H1 (cell line): ENCODE measurements around the gene GALNT9. TPM values are rescaled to one million over a fixed set of nuclear protein-coding genes. Genes with fewer than 3 reads are reported as not detected.

Experiments
- CTCF ChIA-PET: fragments of 300-600 bp; sonication (Branson Sonifier 250); formaldehyde crosslinking; loops from one replicate; lab custom pipeline; 2021; ENCODE audit not compliant: partially characterized antibody; lab: Charles Lee
- POLR2A ChIA-PET: fragments of 300-600 bp; sonication (Branson Sonifier 250); formaldehyde crosslinking; loops from one replicate; lab custom pipeline; 2021; ENCODE audit warnings: inconsistent platforms; ENCODE audit not compliant: partially characterized antibody; lab: Charles Lee
- DNase-seq, 2 experiments: peaks; one replicate each; pipeline versions ENCODE4 v3.0.0 to v3.0.0-alpha.2; 2010 to 2022; ENCODE audit warnings: low spot score in 2 of 2, low read depth in 1 of 2, mixed read lengths in 1 of 2
- FAIRE-seq: peaks from 2 replicates; lab custom pipeline; 2011; peaks lifted over from hg19 to GRCh38; lab: Jason Lieb, UNC
- H2AFZ ChIP-seq: 2 replicates; pipeline ENCODE4 v1.8.1; 2012; ENCODE audit warnings: low read length, inconsistent platforms
- H2AK5ac ChIP-seq: 2 replicates; pipeline ENCODE4 v1.6.1; 2013; ENCODE audit warnings: low read depth, low read length
- H2BK120ac ChIP-seq: replicated peaks from 2 replicates; pipeline ENCODE3; 2013; ENCODE audit warnings: low read depth, low read length, inconsistent platforms
- H2BK12ac ChIP-seq: 2 replicates; pipeline ENCODE4 v1.6.1; 2013; ENCODE audit warnings: low read depth, low read length
- H2BK15ac ChIP-seq: 2 replicates; pipeline ENCODE4 v1.6.1; 2013; ENCODE audit warnings: low read length
- H2BK20ac ChIP-seq: 2 replicates; pipeline ENCODE4 v1.6.1; 2013; ENCODE audit warnings: low read length
- H2BK5ac ChIP-seq: 2 replicates; pipeline ENCODE4 v1.6.1; 2013; ENCODE audit warnings: low read depth, low read length
- H3K14ac ChIP-seq: 2 replicates; pipeline ENCODE4 v1.6.1; 2013; ENCODE audit warnings: inconsistent platforms; ENCODE audit not compliant: insufficient read length
- H3K18ac ChIP-seq: 2 replicates; pipeline ENCODE4 v1.6.1; 2013; ENCODE audit warnings: low read length; ENCODE audit errors: extremely low read depth
- H3K23ac ChIP-seq: 2 replicates; pipeline ENCODE4 v1.6.1; 2013; ENCODE audit warnings: inconsistent platforms; ENCODE audit not compliant: insufficient read length
- H3K23me2 ChIP-seq: 2 replicates; pipeline ENCODE4 v1.6.1; 2013; ENCODE audit warnings: low read depth, low read length
- H3K27ac ChIP-seq: 2 replicates; pipeline ENCODE4 v1.6.1; 2011; ENCODE audit warnings: low read depth, low read length, inconsistent platforms
- H3K27me3 ChIP-seq, 4 experiments: replicated peaks in 1 of 4; 1 replicate in 1 of 4; 2 replicates in 3 of 4; pipeline versions ENCODE4 v1.6.1 to v1.8.1; 2011 to 2013; ENCODE audit warnings: low read length in 3 of 4, mild to moderate bottlenecking in 3 of 4, inconsistent platforms in 2 of 4, mixed read lengths in 2 of 4, moderate library complexity in 1 of 4; ENCODE audit not compliant: control insufficient read depth in 3 of 4, insufficient read depth in 3 of 4; ENCODE audit errors: extremely low read depth in 1 of 4
- H3K36me3 ChIP-seq, 4 experiments: 2 replicates each; pipeline versions ENCODE4 v1.6.1 to v1.8.1; 2011 to 2013; ENCODE audit warnings: mild to moderate bottlenecking in 4 of 4, low read length in 3 of 4, moderate library complexity in 2 of 4, control low read depth in 1 of 4, inconsistent platforms in 1 of 4; ENCODE audit not compliant: insufficient read depth in 4 of 4, control insufficient read depth in 2 of 4
- H3K4ac ChIP-seq: replicated peaks from 2 replicates; pipeline ENCODE3; 2013; ENCODE audit warnings: low read length, low read depth, mixed read lengths, inconsistent platforms; ENCODE audit not compliant: insufficient read length
- H3K4me1 ChIP-seq, 4 experiments: replicated peaks in 1 of 4; 1 replicate in 1 of 4; 2 replicates in 3 of 4; pipeline versions ENCODE4 v1.6.1 to v1.8.1; 2011 to 2013; ENCODE audit warnings: low read length in 3 of 4, inconsistent platforms in 2 of 4, mixed read lengths in 1 of 4; ENCODE audit not compliant: insufficient read depth in 4 of 4, control insufficient read depth in 3 of 4
- H3K4me2 ChIP-seq, 2 experiments: 2 replicates each; pipeline versions ENCODE4 v1.6.1 to v1.8.1; 2011 to 2013; ENCODE audit warnings: low read depth in 2 of 2, low read length in 2 of 2, control low read depth in 1 of 2, inconsistent platforms in 1 of 2, mild to moderate bottlenecking in 1 of 2; ENCODE audit not compliant: insufficient read depth in 1 of 2
- H3K4me3 ChIP-seq, 4 experiments: fragments of 200-600, 300-600 bp in 1 of 4; sonication (generic), shearing (Covaris generic), sonication (Bioruptor Twin) in 1 of 4; 2 replicates each; pipeline versions ENCODE4 v1.5.1 to v1.8.1; 2011 to 2016; ENCODE audit warnings: low read length in 4 of 4, low read depth in 3 of 4, control low read depth in 2 of 4, inconsistent platforms in 2 of 4, mild to moderate bottlenecking in 2 of 4, mixed read lengths in 1 of 4, moderate library complexity in 1 of 4; ENCODE audit not compliant: insufficient read depth in 2 of 4; ENCODE audit errors: extremely low read depth in 1 of 4
- H3K56ac ChIP-seq: replicated peaks from 2 replicates; pipeline ENCODE3; 2013; ENCODE audit warnings: low read depth, mild to moderate bottlenecking, mixed read lengths, low read length, inconsistent platforms; ENCODE audit not compliant: insufficient read length
- H3K79me1 ChIP-seq: 2 replicates; pipeline ENCODE4 v1.6.1; 2013; ENCODE audit warnings: low read depth, low read length, control low read depth
- H3K79me2 ChIP-seq, 2 experiments: 2 replicates each; pipeline versions ENCODE4 v1.6.1 to v1.8.1; 2012 to 2013; ENCODE audit warnings: low read length in 2 of 2, mild to moderate bottlenecking in 2 of 2, inconsistent platforms in 1 of 2; ENCODE audit not compliant: insufficient read depth in 2 of 2, control insufficient read depth in 1 of 2
- H3K9ac ChIP-seq, 4 experiments: replicated peaks in 1 of 4; 1 replicate in 1 of 4; 2 replicates in 3 of 4; pipeline versions ENCODE4 v1.6.1 to v1.8.1; 2011 to 2013; ENCODE audit warnings: low read depth in 3 of 4, low read length in 3 of 4, control low read depth in 2 of 4, mild to moderate bottlenecking in 2 of 4, moderate library complexity in 2 of 4, inconsistent platforms in 1 of 4; ENCODE audit errors: extremely low read depth in 1 of 4
- H3K9me3 ChIP-seq, 2 experiments: 2 replicates each; pipeline versions ENCODE4 v1.6.1 to v1.8.1; 2012 to 2013; ENCODE audit warnings: mild to moderate bottlenecking in 2 of 2, moderate library complexity in 2 of 2, control low read depth in 1 of 2, inconsistent platforms in 1 of 2, low read depth in 1 of 2, low read length in 1 of 2, mixed read lengths in 1 of 2; ENCODE audit not compliant: insufficient read depth in 2 of 2
- H4K20me1 ChIP-seq, 2 experiments: replicated peaks in 1 of 2; 2 replicates each; pipeline versions ENCODE3 to v1.8.1; 2011 to 2013; ENCODE audit warnings: inconsistent platforms in 2 of 2, low read length in 2 of 2, mild to moderate bottlenecking in 1 of 2; ENCODE audit not compliant: insufficient read depth in 2 of 2, control insufficient read depth in 1 of 2
- H4K5ac ChIP-seq: 2 replicates; pipeline ENCODE4 v1.6.1; 2013; ENCODE audit warnings: low read length, low read depth, mixed read lengths, inconsistent platforms; ENCODE audit not compliant: insufficient read length
- H4K8ac ChIP-seq: 2 replicates; pipeline ENCODE4 v1.8.0; 2013; ENCODE audit warnings: mild to moderate bottlenecking, moderate library complexity, low read length, inconsistent platforms; ENCODE audit not compliant: insufficient read depth; ENCODE audit errors: extremely low read depth
- H4K91ac ChIP-seq: replicated peaks from 2 replicates; pipeline ENCODE3; 2013; ENCODE audit warnings: low read length, mixed read lengths, inconsistent platforms; ENCODE audit not compliant: insufficient read length
- BCL11A ChIP-seq, 2 experiments: IDR thresholded peaks; one replicate each; pipeline ENCODE4 v1.6.1; 2011; ENCODE audit warnings: low read depth in 2 of 2, low read length in 2 of 2, mild to moderate bottlenecking in 2 of 2
- BRCA1 ChIP-seq: IDR thresholded peaks from 2 replicates; pipeline ENCODE4 v1.6.1; 2012; ENCODE audit warnings: low read depth, low read length, improper control_type of control experiment
- EP300 ChIP-seq, 2 experiments: IDR thresholded peaks; 1 replicate in 1 of 2; 2 replicates in 1 of 2; pipeline ENCODE4 v1.6.1; 2011 to 2012; ENCODE audit warnings: low read depth in 2 of 2, low read length in 2 of 2, mild to moderate bottlenecking in 2 of 2, borderline replicate concordance in 1 of 2, inconsistent platforms in 1 of 2, moderate library complexity in 1 of 2
- HDAC6 ChIP-seq: IDR thresholded peaks from one replicate; pipeline ENCODE4 v1.7.1; 2012; ENCODE audit warnings: low read depth, mild to moderate bottlenecking, inconsistent platforms, low read length, moderate library complexity
- KDM4A ChIP-seq: IDR thresholded peaks from one replicate; pipeline ENCODE4 v1.7.1; 2012; ENCODE audit warnings: low read depth, mild to moderate bottlenecking, moderate library complexity, low read length, inconsistent platforms; ENCODE audit not compliant: severe bottlenecking
- MAFK ChIP-seq: IDR thresholded peaks from 2 replicates; pipeline ENCODE4 v1.6.1; 2012; ENCODE audit warnings: low read depth, mild to moderate bottlenecking, improper control_type of control experiment, low read length
- PHF8 ChIP-seq: fragments of 200-600 bp; sonication (generic); conservative IDR thresholded peaks from 2 replicates; pipeline ENCODE4 v1.7.1; 2012; ENCODE audit warnings: low read depth, mild to moderate bottlenecking, inconsistent platforms, low read length, moderate library complexity
- POU5F1 ChIP-seq: IDR thresholded peaks from 2 replicates; pipeline ENCODE4 v1.6.1; 2011; ENCODE audit warnings: low read depth, mild to moderate bottlenecking, low read length, moderate library complexity
- RFX5 ChIP-seq: IDR thresholded peaks from 2 replicates; pipeline ENCODE4 v1.6.1; 2011; ENCODE audit warnings: low read depth, low read length, improper control_type of control experiment, borderline replicate concordance
- RXRA ChIP-seq: IDR thresholded peaks from 2 replicates; pipeline ENCODE4 v1.6.1; 2011; ENCODE audit warnings: low read depth, mild to moderate bottlenecking, low read length, moderate library complexity; ENCODE audit not compliant: insufficient read depth
- SIN3A ChIP-seq, 2 experiments: IDR thresholded peaks in 1 of 2; conservative IDR thresholded peaks in 1 of 2; 2 replicates each; pipeline ENCODE4 v1.6.1; 2011 to 2012; ENCODE audit warnings: low read length in 2 of 2, improper control_type of control experiment in 1 of 2, low read depth in 1 of 2, mild to moderate bottlenecking in 1 of 2
- SP4 ChIP-seq: IDR thresholded peaks from 2 replicates; pipeline ENCODE4 v1.6.1; 2012; ENCODE audit warnings: low read length, inconsistent platforms
- TAF1 ChIP-seq: IDR thresholded peaks from 2 replicates; pipeline ENCODE4 v1.6.1; 2011; ENCODE audit warnings: mild to moderate bottlenecking, low read depth, low read length
- WGBS, 2 experiments: shearing (Covaris generic) in 1 of 2; methylation state at CpG; one replicate each; pipeline versions ENCODE4 v1.1.6 to v1.1.7; 2013 to 2015; ENCODE audit warnings: low lambda C conversion rate in 2 of 2, mixed read lengths in 2 of 2, inconsistent platforms in 1 of 2, low coverage in 1 of 2, missing lambda C conversion rate in 1 of 2; ENCODE audit not compliant: insufficient replicate concordance in 2 of 2, insufficient coverage in 1 of 2, insufficient read length in 1 of 2; ENCODE audit errors: extremely low coverage in 1 of 2, missing lambda C conversion rate in 1 of 2; 5-methylcytosine and 5-hydroxymethylcytosine counted together
- polyA plus RNA-seq, 7 experiments: library from polyadenylated mRNA; depleted of rRNA in 3 of 7; stranded (reverse) in 5 of 7; unstranded in 2 of 7; fragments of >200 nt in 5 of 7; fragments of 200-250 nt in 2 of 7; gene quantifications; 1 replicate in 5 of 7; 2 replicates in 1 of 7; 4 replicates in 1 of 7; pipeline versions ENCODE4 v1.2.1 to v1.2.3, GENCODE V29; 2011 to 2013; ENCODE audit warnings: missing spikeins in 2 of 7, mixed read lengths in 2 of 7
- total RNA-seq: library from RNA; stranded (reverse); fragmentation: NEBNext Ultra II Directional; extraction: Animal tissue kit (Norgen Biotek cat#: 25700); gene quantifications from 2 replicates; pipeline ENCODE4 v1.2.1, GENCODE V29; 2021

Gene GALNT9
- total and polyA plus RNA-seq, 2 of the 8 experiments (the other 6 are each of a cell fraction or from before 2014, with no cell fraction given): 2.0 to 3.6 TPM

GRCh38 chr12:132178801-132179401 lies 150.5 kb downstream of the GALNT9 start:
- Histone ChIP-seq H4K8ac (no peak overlapping the region), H3K36me3 (no peaks in the 10 kb centered on the region; a peak in 1 of 8 replicates), H2BK20ac (no peak overlapping the region), H2AK5ac (no peak overlapping the region), H2BK15ac (no peak overlapping the region), H3K4me2 (no peak overlapping the region), H3K23me2 (peaks cover 6% of the 10 kb centered on the region; the same call in 1 of the 2 replicates), H3K23ac (no peak overlapping the region), H3K9ac (no peak overlapping the region), H3K4me3 (no peak overlapping the region), H3K27ac (no peak overlapping the region), H3K79me1 (no peaks in the 10 kb centered on the region), H3K27me3 (peaks cover 0 to 45% (median 30%) of the 10 kb centered on the region in 4 experiments; a peak in 5 of 7 replicates), H3K14ac (no peak overlapping the region), H3K4ac (no peak overlapping the region), H2BK12ac (no peak overlapping the region), H2AFZ (no peak overlapping the region), H3K18ac (no peak overlapping the region), H4K91ac (no peak overlapping the region), H3K56ac (no peak overlapping the region), H4K5ac (no peak overlapping the region), H3K79me2 (no peaks in the 10 kb centered on the region), H4K20me1 (peaks cover 0 to 12% of the 10 kb centered on the region in 2 experiments), H3K4me1 (0 out of 7 replicates have a peak, but pooled peaks cover 0 to 2% (median 0%) of the 10 kb centered on the region in 4 experiments), H3K9me3 (peaks cover 0 to 9% of the 10 kb centered on the region in 2 experiments; a peak in 1 of 4 replicates), H2BK120ac (no peak overlapping the region), H2BK5ac (no peak overlapping the region)
- CTCF ChIA-PET: interaction anchor here (0.6 to 2.0 kb wide), 14 partner anchors 10 to 173 kb away, joined by 3 to 8 read pairs (median 3); no protein-coding TSS in a partner anchor
- no peak for FAIRE-seq
- POLR2A ChIA-PET: interaction anchor here (1.0 to 1.4 kb wide), 3 partner anchors 11 to 18 kb away, joined by 3 read pairs; no protein-coding TSS in a partner anchor
- no peak for DNase-seq
- 69% methylated on average over 39 of the region's 39 CpGs; no CpG with 5 or more reads in 1 of the 2 experiments for WGBS, 2 experiments
- TF ChIP-seq MAFK: no peak
- no peak for TF ChIP-seq KDM4A
- TF ChIP-seq SP4: no peak
- TF ChIP-seq EP300 (IDR thresholded peaks at IDR 0.05; ENCODE audit: borderline replicate concordance in 1 of 2, low read depth in 2 of 2, low read length in 2 of 2): no peak
- no peak for TF ChIP-seq HDAC6
- TF ChIP-seq PHF8: no peak; the same call in 1 of the 2 replicates
- TF ChIP-seq SIN3A (conservative IDR thresholded peaks at IDR 0.05 in 1 of 2, IDR thresholded peaks at IDR 0.05 in 1 of 2; ENCODE audit: low read depth in 1 of 2, low read length in 2 of 2): no peak
- no peak for TF ChIP-seq RXRA
- no peak for TF ChIP-seq BCL11A (IDR thresholded peaks at IDR 0.05; ENCODE audit: low read depth in 2 of 2, low read length in 2 of 2)
- no peak for TF ChIP-seq POU5F1
- no peak for TF ChIP-seq TAF1
- TF ChIP-seq RFX5: no peak
- TF ChIP-seq BRCA1: no peak
